Measurements from ENCODE around the gene WNK3.

The WNK3 gene

GRCh38 chrX:54157561-54157960 lies 200.3 kb downstream of the WNK3 start:
- DNase-seq: no peak
